Measurements from ENCODE around the gene TBR1. TPM values are rescaled to one million over a fixed set of nuclear protein-coding genes. Genes with fewer than 3 reads are reported as not detected.

The TBR1 gene
- total RNA-seq, 5 donors from 2014 or later (not counting 1 experiment from before 2014, with no cell fraction given) = not detected

GRCh38 chr2:161388146-161388779 lies 27.8 kb upstream of the TBR1 start:
- H3K36me3 ChIP-seq (ENCODE audit: control insufficient read depth in 2 of 2, extremely low read depth in 1 of 2, insufficient read depth in 1 of 2, low read length in 1 of 2) = peaks cover 0 to 8% of the 10 kb centered on the region in 2 donors
- H3K4me1 ChIP-seq (ENCODE audit: control insufficient read depth in 1 of 2, extremely low read depth in 1 of 2, insufficient read depth in 2 of 2, low read length in 2 of 2) = peaks cover 0 to 8% of the 10 kb centered on the region in 2 experiments
- no CpG with 5 or more reads among the region's 2 CpGs for WGBS (ENCODE audit: insufficient coverage)
- no peaks in the 10 kb centered on the region for H3K9me3 ChIP-seq
- no peak overlapping the region for H3K4me3 ChIP-seq (ENCODE audit: control insufficient read depth in 1 of 2, extremely low read depth in 1 of 2, low read length in 1 of 2)
- no peaks in the 10 kb centered on the region for H3K27me3 ChIP-seq (replicated peaks in 1 of 2; ENCODE audit: control insufficient read depth in 2 of 2, extremely low read depth in 1 of 2, insufficient read depth in 2 of 2, low read length in 1 of 2)
- H3K27me3 Mint-ChIP-seq = no peaks in the 10 kb centered on the region
- H3K27ac Mint-ChIP-seq = no peak overlapping the region
- CTCF ChIA-PET = interaction anchor here in 1 of 2 donors (0.7 kb wide), 1 partner anchor 33 kb away, joined by 3 read pairs; no protein-coding TSS in a partner anchor
- peaks cover 11 to 13% (median 12%) of the 10 kb centered on the region in 3 donors for H3K4me1 Mint-ChIP-seq
- no peak overlapping the region for H3K4me3 Mint-ChIP-seq
- POLR2A ChIA-PET = interaction anchor here in 1 of 2 donors (0.5 kb wide), 1 partner anchor 64 kb away, joined by 3 read pairs; no protein-coding TSS in a partner anchor
- H3K9me3 Mint-ChIP-seq = no peaks in the 10 kb centered on the region
- no peak overlapping the region for H3K27ac ChIP-seq (ENCODE audit: low read length)
- DNase-seq = no peak
- no peak for ATAC-seq (replicated peaks in 1 of 4)
- peaks cover 42% of the 10 kb centered on the region for H3K36me3 Mint-ChIP-seq

- Histone ChIP-seq H3K36me3 (ENCODE audit: control insufficient read depth in 2 of 2, extremely low read depth in 1 of 2, insufficient read depth in 1 of 2, low read length in 1 of 2) (peaks cover 0 to 32% of the 10 kb centered on the region in 2 donors), H3K27me3 (replicated peaks in 1 of 2; ENCODE audit: control insufficient read depth in 2 of 2, extremely low read depth in 1 of 2, insufficient read depth in 2 of 2, low read length in 1 of 2) (no peaks in the 10 kb centered on the region), H3K4me3 (ENCODE audit: control insufficient read depth in 1 of 2, extremely low read depth in 1 of 2, low read length in 1 of 2) (no peak overlapping the region), H3K27ac (ENCODE audit: low read length) (no peak overlapping the region), H3K9me3 (no peaks in the 10 kb centered on the region), H3K4me1 (ENCODE audit: control insufficient read depth in 1 of 2, extremely low read depth in 1 of 2, insufficient read depth in 2 of 2, low read length in 2 of 2) (no peaks in the 10 kb centered on the region)
- POLR2A ChIA-PET = no interaction called here
- no CpG with 5 or more reads among the region's 4 CpGs for WGBS (ENCODE audit: insufficient coverage)
- Mint-ChIP-seq H3K36me3 (peaks cover 47% of the 10 kb centered on the region), H3K9me3 (no peaks in the 10 kb centered on the region), H3K4me3 (no peak overlapping the region), H3K27ac (no peak overlapping the region), H3K27me3 (no peaks in the 10 kb centered on the region), H3K4me1 (no peaks in the 10 kb centered on the region)
- ATAC-seq (replicated peaks in 1 of 4) (no peak), DNase-seq (no peak)
- CTCF ChIA-PET = no interaction called here
Measured at GRCh38 chr2:161391737-161392506, 24.2 kb upstream of the TBR1 start.

- POLR2A ChIA-PET = no interaction called here
- Histone ChIP-seq H3K9me3 (no peaks in the 10 kb centered on the region), H3K4me3 (ENCODE audit: control insufficient read depth in 1 of 2, extremely low read depth in 1 of 2, low read length in 1 of 2) (no peak overlapping the region), H3K27me3 (replicated peaks in 1 of 2; ENCODE audit: control insufficient read depth in 2 of 2, extremely low read depth in 1 of 2, insufficient read depth in 2 of 2, low read length in 1 of 2) (no peaks in the 10 kb centered on the region), H3K4me1 (ENCODE audit: control insufficient read depth in 1 of 2, extremely low read depth in 1 of 2, insufficient read depth in 2 of 2, low read length in 2 of 2) (no peaks in the 10 kb centered on the region), H3K36me3 (ENCODE audit: control insufficient read depth in 2 of 2, extremely low read depth in 1 of 2, insufficient read depth in 1 of 2, low read length in 1 of 2) (peaks cover 0 to 34% of the 10 kb centered on the region in 2 donors), H3K27ac (ENCODE audit: low read length) (no peak overlapping the region)
- Mint-ChIP-seq H3K9me3 (no peaks in the 10 kb centered on the region), H3K27me3 (no peaks in the 10 kb centered on the region), H3K27ac (no peak overlapping the region), H3K36me3 (peaks cover 43% of the 10 kb centered on the region), H3K4me3 (no peak overlapping the region), H3K4me1 (peaks cover 0 to 6% (median 0%) of the 10 kb centered on the region in 3 donors)
- CTCF ChIA-PET = no interaction called here
- no CpG with 5 or more reads among the region's 2 CpGs for WGBS (ENCODE audit: insufficient coverage)
- no peak for DNase-seq
- ATAC-seq (replicated peaks in 1 of 4) = no peak
Measured at GRCh38 chr2:161400076-161400475, 16.0 kb upstream of the TBR1 start.

GRCh38 chr2:161402297-161402696 lies 13.8 kb upstream of the TBR1 start:
- ChIA-PET CTCF (no interaction called here), POLR2A (no interaction called here)
- no peaks in the 10 kb centered on the region for H3K4me1 ChIP-seq (ENCODE audit: control insufficient read depth in 1 of 2, extremely low read depth in 1 of 2, insufficient read depth in 2 of 2, low read length in 2 of 2)
- H3K36me3 ChIP-seq (ENCODE audit: control insufficient read depth in 2 of 2, extremely low read depth in 1 of 2, insufficient read depth in 1 of 2, low read length in 1 of 2) = peaks cover 0 to 14% of the 10 kb centered on the region in 2 donors
- H3K27ac ChIP-seq (ENCODE audit: low read length) = no peak overlapping the region
- DNase-seq (no peak), ATAC-seq (replicated peaks in 1 of 4) (no peak)
- H3K27me3 ChIP-seq (replicated peaks in 1 of 2; ENCODE audit: control insufficient read depth in 2 of 2, extremely low read depth in 1 of 2, insufficient read depth in 2 of 2, low read length in 1 of 2) = no peaks in the 10 kb centered on the region
- H3K4me3 ChIP-seq (ENCODE audit: control insufficient read depth in 1 of 2, extremely low read depth in 1 of 2, low read length in 1 of 2) = no peak overlapping the region
- no peaks in the 10 kb centered on the region for H3K9me3 ChIP-seq
- WGBS (ENCODE audit: insufficient coverage) = no CpG with 5 or more reads among the region's 4 CpGs
- Mint-ChIP-seq H3K27ac (no peak overlapping the region), H3K27me3 (no peaks in the 10 kb centered on the region), H3K9me3 (no peaks in the 10 kb centered on the region), H3K36me3 (peaks cover 29% of the 10 kb centered on the region), H3K4me3 (no peak overlapping the region), H3K4me1 (peaks cover 0 to 6% (median 0%) of the 10 kb centered on the region in 3 donors)

GRCh38 chr2:161406316-161406715 lies 9.8 kb upstream of the TBR1 start:
- ATAC-seq (replicated peaks in 1 of 4) = no peak
- no peaks in the 10 kb centered on the region for H3K4me1 ChIP-seq (ENCODE audit: control insufficient read depth in 1 of 2, extremely low read depth in 1 of 2, insufficient read depth in 2 of 2, low read length in 2 of 2)
- peaks cover 27% of the 10 kb centered on the region for H3K36me3 Mint-ChIP-seq
- DNase-seq = no peak
- peaks cover 0 to 8% of the 10 kb centered on the region in 2 donors for H3K36me3 ChIP-seq (ENCODE audit: control insufficient read depth in 2 of 2, extremely low read depth in 1 of 2, insufficient read depth in 1 of 2, low read length in 1 of 2)
- no peaks in the 10 kb centered on the region for H3K27me3 ChIP-seq (replicated peaks in 1 of 2; ENCODE audit: control insufficient read depth in 2 of 2, extremely low read depth in 1 of 2, insufficient read depth in 2 of 2, low read length in 1 of 2)
- POLR2A ChIA-PET = no interaction called here
- H3K9me3 Mint-ChIP-seq = no peaks in the 10 kb centered on the region
- H3K4me3 ChIP-seq (ENCODE audit: control insufficient read depth in 1 of 2, extremely low read depth in 1 of 2, low read length in 1 of 2) = no peak overlapping the region
- no peaks in the 10 kb centered on the region for H3K9me3 ChIP-seq
- H3K4me1 Mint-ChIP-seq = peaks cover 0 to 6% (median 0%) of the 10 kb centered on the region in 3 donors
- H3K27me3 Mint-ChIP-seq = no peaks in the 10 kb centered on the region
- WGBS (ENCODE audit: insufficient coverage) = 100% methylated on average over 2 of the region's 5 CpGs
- no peak overlapping the region for H3K27ac Mint-ChIP-seq
- H3K4me3 Mint-ChIP-seq = no peak overlapping the region
- no peak overlapping the region for H3K27ac ChIP-seq (ENCODE audit: low read length)
- CTCF ChIA-PET = no interaction called here

- H3K4me1 ChIP-seq (ENCODE audit: control insufficient read depth in 1 of 2, extremely low read depth in 1 of 2, insufficient read depth in 2 of 2, low read length in 2 of 2) = no peaks in the 10 kb centered on the region
- H3K9me3 Mint-ChIP-seq = no peaks in the 10 kb centered on the region
- POLR2A ChIA-PET = no interaction called here
- peaks cover 20% of the 10 kb centered on the region for H3K36me3 Mint-ChIP-seq
- H3K4me3 Mint-ChIP-seq = no peak overlapping the region
- no peaks in the 10 kb centered on the region for H3K27me3 Mint-ChIP-seq
- H3K9me3 ChIP-seq = no peaks in the 10 kb centered on the region
- H3K27ac ChIP-seq (ENCODE audit: low read length) = no peak overlapping the region
- WGBS (ENCODE audit: insufficient coverage) = no CpG with 5 or more reads among the region's 2 CpGs
- H3K36me3 ChIP-seq (ENCODE audit: control insufficient read depth in 2 of 2, extremely low read depth in 1 of 2, insufficient read depth in 1 of 2, low read length in 1 of 2) = no peaks in the 10 kb centered on the region
- no peaks in the 10 kb centered on the region for H3K27me3 ChIP-seq (replicated peaks in 1 of 2; ENCODE audit: control insufficient read depth in 2 of 2, extremely low read depth in 1 of 2, insufficient read depth in 2 of 2, low read length in 1 of 2)
- H3K27ac Mint-ChIP-seq = no peak overlapping the region
- H3K4me3 ChIP-seq (ENCODE audit: control insufficient read depth in 1 of 2, extremely low read depth in 1 of 2, low read length in 1 of 2) = no peak overlapping the region
- no peak for DNase-seq
- H3K4me1 Mint-ChIP-seq = no peaks in the 10 kb centered on the region
- no peak for ATAC-seq (replicated peaks in 1 of 4)
- CTCF ChIA-PET = no interaction called here
Measured at GRCh38 chr2:161407597-161407996, 8.5 kb upstream of the TBR1 start.

Measured in T-cell (primary cell).